ENCODE data around the gene PDZD2.

The PDZD2 gene

DNA sequence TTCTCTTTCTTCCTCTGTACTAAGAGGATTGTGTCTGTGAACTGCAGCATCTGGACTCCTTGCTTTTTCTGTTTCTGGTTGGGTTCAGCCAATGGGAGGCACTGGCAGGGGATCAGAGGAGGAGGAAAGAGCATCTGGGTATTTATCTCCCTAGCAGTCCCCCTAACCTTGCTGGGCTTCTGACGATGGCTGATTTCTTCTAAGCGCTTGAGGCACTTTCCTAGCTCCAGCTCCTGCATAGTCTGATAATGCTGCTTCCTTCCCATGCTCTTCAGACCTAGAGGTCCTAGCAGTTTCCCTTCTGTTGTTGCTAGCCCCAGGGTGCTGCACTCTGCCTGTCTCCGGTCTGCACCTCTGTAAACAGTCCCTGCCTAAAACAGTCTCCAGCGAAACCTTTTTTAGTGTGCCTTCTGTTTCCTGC, 225.1 kb downstream of the PDZD2 start:
- Histone ChIP-seq H3K79me2 (ENCODE audit: control insufficient read depth, low read length) (no peaks in the 10 kb centered on the region), H3K27me3 (ENCODE audit: control insufficient read depth, low read length) (no peaks in the 10 kb centered on the region), H3F3A (ENCODE audit: control insufficient read depth, insufficient read depth) (no peaks in the 10 kb centered on the region), H3K9me2 (replicated peaks; ENCODE audit: control insufficient read depth, low read length) (no peaks in the 10 kb centered on the region), H3K27ac (ENCODE audit: low read depth, low read length) (no peak overlapping the region), H4K20me1 (ENCODE audit: control insufficient read depth, insufficient read depth, low read depth, low read length) (no peaks in the 10 kb centered on the region), H3K36me3 (ENCODE audit: control insufficient read depth, low read length) (no peaks in the 10 kb centered on the region), H3K4me1 (ENCODE audit: control insufficient read depth, low read length) (no peaks in the 10 kb centered on the region), H3K4me3 (ENCODE audit: low read length) (no peak overlapping the region), H3K9me3 (ENCODE audit: control insufficient read depth, insufficient read depth, low read length) (peaks cover 4% of the 10 kb centered on the region), H3K4me2 (ENCODE audit: low read length) (no peak overlapping the region)
- no peak for TF ChIP-seq EZH2phosphoT487 (IDR thresholded peaks at IDR 0.05; ENCODE audit: borderline replicate concordance, low read length)
- TF ChIP-seq, protein P1, sequence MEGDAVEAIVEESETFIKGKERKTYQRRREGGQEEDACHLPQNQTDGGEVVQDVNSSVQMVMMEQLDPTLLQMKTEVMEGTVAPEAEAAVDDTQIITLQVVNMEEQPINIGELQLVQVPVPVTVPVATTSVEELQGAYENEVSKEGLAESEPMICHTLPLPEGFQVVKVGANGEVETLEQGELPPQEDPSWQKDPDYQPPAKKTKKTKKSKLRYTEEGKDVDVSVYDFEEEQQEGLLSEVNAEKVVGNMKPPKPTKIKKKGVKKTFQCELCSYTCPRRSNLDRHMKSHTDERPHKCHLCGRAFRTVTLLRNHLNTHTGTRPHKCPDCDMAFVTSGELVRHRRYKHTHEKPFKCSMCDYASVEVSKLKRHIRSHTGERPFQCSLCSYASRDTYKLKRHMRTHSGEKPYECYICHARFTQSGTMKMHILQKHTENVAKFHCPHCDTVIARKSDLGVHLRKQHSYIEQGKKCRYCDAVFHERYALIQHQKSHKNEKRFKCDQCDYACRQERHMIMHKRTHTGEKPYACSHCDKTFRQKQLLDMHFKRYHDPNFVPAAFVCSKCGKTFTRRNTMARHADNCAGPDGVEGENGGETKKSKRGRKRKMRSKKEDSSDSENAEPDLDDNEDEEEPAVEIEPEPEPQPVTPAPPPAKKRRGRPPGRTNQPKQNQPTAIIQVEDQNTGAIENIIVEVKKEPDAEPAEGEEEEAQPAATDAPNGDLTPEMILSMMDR (IDR thresholded peaks at IDR 0.05; ENCODE audit: low read depth, low read length, poor library complexity, severe bottlenecking) = no peak

DNA sequence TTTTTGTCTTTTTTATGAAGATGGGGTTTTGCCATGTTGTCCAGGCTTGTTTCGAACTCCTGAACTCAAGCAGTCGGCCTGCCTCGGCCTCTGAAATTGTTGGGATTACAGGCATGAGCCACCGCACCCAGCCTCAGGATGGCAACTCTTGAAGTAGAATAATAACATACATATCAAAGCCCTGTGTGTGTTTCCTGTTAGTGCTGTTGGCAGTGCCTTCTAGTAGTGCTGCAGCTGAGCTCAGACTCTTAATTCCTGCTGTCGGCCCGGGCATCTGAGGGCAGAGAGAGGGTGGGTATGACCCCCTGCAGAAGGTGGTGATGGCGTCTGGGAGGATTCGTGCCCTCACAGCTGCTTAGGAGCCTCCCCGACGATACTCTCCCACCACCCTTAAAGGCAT, 227.2 kb downstream of the PDZD2 start:
- no peak overlapping the region for H3K4me2 ChIP-seq (ENCODE audit: low read length)
- no peaks in the 10 kb centered on the region for H4K20me1 ChIP-seq (ENCODE audit: control insufficient read depth, insufficient read depth, low read depth, low read length)
- TF ChIP-seq EZH2phosphoT487 (IDR thresholded peaks at IDR 0.05; ENCODE audit: borderline replicate concordance, low read length) = no peak
- TF ChIP-seq, protein P1 (IDR thresholded peaks at IDR 0.05; ENCODE audit: low read depth, low read length, poor library complexity, severe bottlenecking) = no peak
- H3K9me3 ChIP-seq (ENCODE audit: control insufficient read depth, insufficient read depth, low read length) = no peaks in the 10 kb centered on the region
- no peak overlapping the region for H3K4me3 ChIP-seq (ENCODE audit: low read length)
- H3F3A ChIP-seq (ENCODE audit: control insufficient read depth, insufficient read depth) = no peaks in the 10 kb centered on the region
- no peaks in the 10 kb centered on the region for H3K36me3 ChIP-seq (ENCODE audit: control insufficient read depth, low read length)
- H3K27ac ChIP-seq (ENCODE audit: low read depth, low read length) = no peak overlapping the region
- no peaks in the 10 kb centered on the region for H3K9me2 ChIP-seq (replicated peaks; ENCODE audit: control insufficient read depth, low read length)
- no peaks in the 10 kb centered on the region for H3K79me2 ChIP-seq (ENCODE audit: control insufficient read depth, low read length)
- H3K4me1 ChIP-seq (ENCODE audit: control insufficient read depth, low read length) = no peaks in the 10 kb centered on the region
- H3K27me3 ChIP-seq (ENCODE audit: control insufficient read depth, low read length) = no peaks in the 10 kb centered on the region

DNA sequence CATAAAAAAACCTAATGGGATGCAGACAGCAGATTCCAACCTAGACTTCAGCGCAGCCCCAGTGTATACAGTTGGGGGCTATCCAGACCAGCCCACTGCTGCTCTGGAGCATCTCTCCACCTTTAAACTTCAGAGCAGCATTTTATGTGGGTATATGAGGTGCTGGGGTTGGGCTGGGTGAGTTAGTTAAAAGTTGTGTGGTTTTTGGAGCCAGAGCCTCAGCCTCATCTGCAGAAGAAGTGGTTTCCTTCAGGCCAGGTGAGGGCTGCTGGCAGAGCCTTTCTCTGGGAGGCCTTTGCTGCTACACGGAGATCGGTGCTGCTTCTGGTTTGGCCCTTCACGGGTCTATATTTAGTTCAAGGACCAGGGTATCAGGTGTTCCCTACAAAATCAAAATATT, 228.3 kb downstream of the PDZD2 start:
- H3K36me3 ChIP-seq (ENCODE audit: control insufficient read depth, low read length) = no peaks in the 10 kb centered on the region
- H4K20me1 ChIP-seq (ENCODE audit: control insufficient read depth, insufficient read depth, low read depth, low read length) = no peaks in the 10 kb centered on the region
- H3K9me3 ChIP-seq (ENCODE audit: control insufficient read depth, insufficient read depth, low read length) = no peaks in the 10 kb centered on the region
- no peak overlapping the region for H3K4me3 ChIP-seq (ENCODE audit: low read length)
- no peak overlapping the region for H3K27ac ChIP-seq (ENCODE audit: low read depth, low read length)
- no peaks in the 10 kb centered on the region for H3K4me1 ChIP-seq (ENCODE audit: control insufficient read depth, low read length)
- H3K27me3 ChIP-seq (ENCODE audit: control insufficient read depth, low read length) = no peaks in the 10 kb centered on the region
- no peaks in the 10 kb centered on the region for H3K9me2 ChIP-seq (replicated peaks; ENCODE audit: control insufficient read depth, low read length)
- TF ChIP-seq, protein P1 (IDR thresholded peaks at IDR 0.05; ENCODE audit: low read depth, low read length, poor library complexity, severe bottlenecking) = no peak
- TF ChIP-seq EZH2phosphoT487 (IDR thresholded peaks at IDR 0.05; ENCODE audit: borderline replicate concordance, low read length) = no peak
- no peaks in the 10 kb centered on the region for H3K79me2 ChIP-seq (ENCODE audit: control insufficient read depth, low read length)
- no peak overlapping the region for H3K4me2 ChIP-seq (ENCODE audit: low read length)
- H3F3A ChIP-seq (ENCODE audit: control insufficient read depth, insufficient read depth) = no peaks in the 10 kb centered on the region

DNA sequence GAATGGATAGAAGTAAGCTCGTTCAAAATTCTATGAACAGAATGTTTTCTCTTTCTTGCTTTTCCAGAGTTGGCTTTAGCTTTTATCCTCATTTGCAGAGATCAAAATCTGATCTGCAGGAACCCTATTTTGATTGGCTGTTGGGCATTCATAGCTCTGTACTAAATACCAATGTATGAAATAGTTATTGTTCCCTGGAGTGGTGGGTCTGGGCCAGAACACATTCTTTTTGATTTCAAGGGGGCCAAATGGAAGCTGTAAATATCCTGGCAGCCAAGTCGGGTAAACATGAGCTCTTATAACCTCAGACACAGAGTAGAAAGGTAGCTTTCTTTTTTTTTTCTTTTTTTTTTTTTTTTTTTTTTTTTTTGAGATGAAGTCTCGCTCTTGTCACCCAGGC, 241.5 kb downstream of the PDZD2 start:
- Histone ChIP-seq H3K4me3 (ENCODE audit: low read length) (no peak overlapping the region), H3F3A (ENCODE audit: control insufficient read depth, insufficient read depth) (no peaks in the 10 kb centered on the region), H3K27ac (ENCODE audit: low read depth, low read length) (no peak overlapping the region), H4K20me1 (ENCODE audit: control insufficient read depth, insufficient read depth, low read depth, low read length) (no peaks in the 10 kb centered on the region), H3K36me3 (ENCODE audit: control insufficient read depth, low read length) (no peaks in the 10 kb centered on the region), H3K9me2 (replicated peaks; ENCODE audit: control insufficient read depth, low read length) (no peaks in the 10 kb centered on the region), H3K4me1 (ENCODE audit: control insufficient read depth, low read length) (no peaks in the 10 kb centered on the region), H3K79me2 (ENCODE audit: control insufficient read depth, low read length) (no peaks in the 10 kb centered on the region), H3K4me2 (ENCODE audit: low read length) (no peak overlapping the region), H3K27me3 (ENCODE audit: control insufficient read depth, low read length) (no peaks in the 10 kb centered on the region; the same call in 1 of the 2 replicates), H3K9me3 (ENCODE audit: control insufficient read depth, insufficient read depth, low read length) (no peaks in the 10 kb centered on the region)
- TF ChIP-seq EZH2phosphoT487 (IDR thresholded peaks at IDR 0.05; ENCODE audit: borderline replicate concordance, low read length) = no peak
- TF ChIP-seq, protein P1 (IDR thresholded peaks at IDR 0.05; ENCODE audit: low read depth, low read length, poor library complexity, severe bottlenecking) = no peak

Data from DOHH2 (cell line).